ENCODE measurements around the gene INPP5A.

INPP5A gene

DNA sequence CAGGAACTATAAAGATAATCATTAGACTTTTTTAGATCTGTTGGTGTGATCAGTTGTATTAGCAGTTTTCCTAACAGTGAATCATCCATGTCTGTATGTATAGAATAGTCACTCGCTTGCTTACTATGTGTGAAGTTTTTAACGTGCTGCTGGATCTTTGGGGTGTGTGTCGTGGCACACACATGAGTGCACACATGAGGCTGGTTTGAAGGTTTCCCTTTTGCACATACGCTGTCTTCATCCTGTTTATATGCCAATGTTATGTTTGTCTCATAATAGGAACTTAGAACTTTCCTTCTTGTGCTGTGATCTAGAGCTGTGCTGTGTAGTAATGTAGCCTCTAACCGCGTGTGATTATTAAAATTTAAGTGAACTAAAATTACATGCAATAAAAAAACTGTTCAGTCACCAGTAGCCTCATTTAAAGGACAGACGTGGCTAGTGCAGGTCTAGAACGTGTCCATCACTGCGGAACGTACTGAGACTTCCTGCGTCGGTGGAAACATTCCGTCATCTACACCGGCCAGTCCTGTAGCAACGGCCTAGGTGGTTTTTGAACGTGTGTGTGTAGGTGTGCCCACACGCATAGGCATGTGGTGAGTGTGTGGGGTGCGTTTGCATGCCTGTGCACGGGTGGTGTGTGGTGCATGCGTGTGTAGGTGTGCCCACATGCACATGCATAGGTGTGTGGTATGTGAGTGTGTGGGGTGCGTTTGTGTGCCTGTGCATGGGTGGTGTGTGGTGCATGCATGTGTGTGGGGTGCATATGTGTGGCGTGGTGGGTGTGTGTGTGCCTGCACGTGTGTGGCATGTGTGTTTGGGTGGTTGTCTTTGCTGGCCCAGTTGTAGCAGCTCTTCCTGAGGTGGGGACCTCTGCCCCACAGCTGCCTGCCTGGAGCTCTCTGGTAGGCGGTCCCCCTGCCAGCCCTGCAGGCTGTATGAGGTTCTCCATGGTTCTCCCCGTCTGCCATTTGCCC is 56.6 kb downstream of the INPP5A start:
- no peak overlapping the region for H3K4me3 ChIP-seq (replicated peaks; ENCODE audit: insufficient read depth, low read length)
- no peak for TF ChIP-seq GABPA (IDR thresholded peaks at IDR 0.05; ENCODE audit: low read depth)
- no peak for TF ChIP-seq POLR2AphosphoS5 (IDR thresholded peaks at IDR 0.05; ENCODE audit: low read depth)
- TF ChIP-seq SPI1 (IDR thresholded peaks at IDR 0.05; ENCODE audit: borderline replicate concordance, low read depth): no peak
- TF ChIP-seq, protein P1, sequence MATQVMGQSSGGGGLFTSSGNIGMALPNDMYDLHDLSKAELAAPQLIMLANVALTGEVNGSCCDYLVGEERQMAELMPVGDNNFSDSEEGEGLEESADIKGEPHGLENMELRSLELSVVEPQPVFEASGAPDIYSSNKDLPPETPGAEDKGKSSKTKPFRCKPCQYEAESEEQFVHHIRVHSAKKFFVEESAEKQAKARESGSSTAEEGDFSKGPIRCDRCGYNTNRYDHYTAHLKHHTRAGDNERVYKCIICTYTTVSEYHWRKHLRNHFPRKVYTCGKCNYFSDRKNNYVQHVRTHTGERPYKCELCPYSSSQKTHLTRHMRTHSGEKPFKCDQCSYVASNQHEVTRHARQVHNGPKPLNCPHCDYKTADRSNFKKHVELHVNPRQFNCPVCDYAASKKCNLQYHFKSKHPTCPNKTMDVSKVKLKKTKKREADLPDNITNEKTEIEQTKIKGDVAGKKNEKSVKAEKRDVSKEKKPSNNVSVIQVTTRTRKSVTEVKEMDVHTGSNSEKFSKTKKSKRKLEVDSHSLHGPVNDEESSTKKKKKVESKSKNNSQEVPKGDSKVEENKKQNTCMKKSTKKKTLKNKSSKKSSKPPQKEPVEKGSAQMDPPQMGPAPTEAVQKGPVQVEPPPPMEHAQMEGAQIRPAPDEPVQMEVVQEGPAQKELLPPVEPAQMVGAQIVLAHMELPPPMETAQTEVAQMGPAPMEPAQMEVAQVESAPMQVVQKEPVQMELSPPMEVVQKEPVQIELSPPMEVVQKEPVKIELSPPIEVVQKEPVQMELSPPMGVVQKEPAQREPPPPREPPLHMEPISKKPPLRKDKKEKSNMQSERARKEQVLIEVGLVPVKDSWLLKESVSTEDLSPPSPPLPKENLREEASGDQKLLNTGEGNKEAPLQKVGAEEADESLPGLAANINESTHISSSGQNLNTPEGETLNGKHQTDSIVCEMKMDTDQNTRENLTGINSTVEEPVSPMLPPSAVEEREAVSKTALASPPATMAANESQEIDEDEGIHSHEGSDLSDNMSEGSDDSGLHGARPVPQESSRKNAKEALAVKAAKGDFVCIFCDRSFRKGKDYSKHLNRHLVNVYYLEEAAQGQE (IDR thresholded peaks at IDR 0.05; ENCODE audit: insufficient replicate concordance, low read depth): no peak
- TF ChIP-seq, protein P2, sequence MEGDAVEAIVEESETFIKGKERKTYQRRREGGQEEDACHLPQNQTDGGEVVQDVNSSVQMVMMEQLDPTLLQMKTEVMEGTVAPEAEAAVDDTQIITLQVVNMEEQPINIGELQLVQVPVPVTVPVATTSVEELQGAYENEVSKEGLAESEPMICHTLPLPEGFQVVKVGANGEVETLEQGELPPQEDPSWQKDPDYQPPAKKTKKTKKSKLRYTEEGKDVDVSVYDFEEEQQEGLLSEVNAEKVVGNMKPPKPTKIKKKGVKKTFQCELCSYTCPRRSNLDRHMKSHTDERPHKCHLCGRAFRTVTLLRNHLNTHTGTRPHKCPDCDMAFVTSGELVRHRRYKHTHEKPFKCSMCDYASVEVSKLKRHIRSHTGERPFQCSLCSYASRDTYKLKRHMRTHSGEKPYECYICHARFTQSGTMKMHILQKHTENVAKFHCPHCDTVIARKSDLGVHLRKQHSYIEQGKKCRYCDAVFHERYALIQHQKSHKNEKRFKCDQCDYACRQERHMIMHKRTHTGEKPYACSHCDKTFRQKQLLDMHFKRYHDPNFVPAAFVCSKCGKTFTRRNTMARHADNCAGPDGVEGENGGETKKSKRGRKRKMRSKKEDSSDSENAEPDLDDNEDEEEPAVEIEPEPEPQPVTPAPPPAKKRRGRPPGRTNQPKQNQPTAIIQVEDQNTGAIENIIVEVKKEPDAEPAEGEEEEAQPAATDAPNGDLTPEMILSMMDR (IDR thresholded peaks at IDR 0.05; ENCODE audit: insufficient read depth, low read length): no peak
- H3K27me3 ChIP-seq (ENCODE audit: insufficient read depth, poor library complexity, severe bottlenecking): no peaks in the 10 kb centered on the region
- no peak for DNase-seq (ENCODE audit: low read depth in 1 of 2, low spot score in 1 of 2)
- H3K27ac ChIP-seq (replicated peaks): no peak overlapping the region

DNA sequence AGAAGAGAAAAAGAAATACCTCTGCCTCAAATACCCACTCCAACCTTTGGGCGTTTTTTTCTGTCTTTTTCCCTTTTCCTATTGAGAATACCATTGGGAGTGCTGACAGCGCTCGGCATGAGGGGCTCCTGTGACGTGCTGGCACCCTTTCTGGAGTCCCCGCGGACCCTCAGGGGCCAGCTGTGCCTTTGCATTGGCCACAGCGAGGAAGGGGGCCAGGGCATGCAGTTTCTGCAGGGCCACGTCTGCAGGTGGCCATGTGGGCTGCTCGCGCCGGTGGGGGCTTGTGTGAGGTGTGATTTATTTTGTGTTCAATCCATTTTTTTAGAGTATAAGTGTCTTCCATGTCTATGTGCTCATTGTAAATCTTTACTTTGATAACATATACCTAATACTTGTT is 57.4 kb downstream of the INPP5A start:
- no peak overlapping the region for H3K27ac ChIP-seq (replicated peaks)
- no peak for DNase-seq (ENCODE audit: low read depth in 1 of 2, low spot score in 1 of 2)
- H3K4me3 ChIP-seq (replicated peaks; ENCODE audit: insufficient read depth, low read length): no peak overlapping the region
- H3K27me3 ChIP-seq (ENCODE audit: insufficient read depth, poor library complexity, severe bottlenecking): no peaks in the 10 kb centered on the region
- TF ChIP-seq, protein P2 (IDR thresholded peaks at IDR 0.05; ENCODE audit: insufficient read depth, low read length): no peak
- TF ChIP-seq, protein P1 (IDR thresholded peaks at IDR 0.05; ENCODE audit: insufficient replicate concordance, low read depth): no peak
- TF ChIP-seq GABPA (IDR thresholded peaks at IDR 0.05; ENCODE audit: low read depth): no peak
- TF ChIP-seq SPI1 (IDR thresholded peaks at IDR 0.05; ENCODE audit: borderline replicate concordance, low read depth): no peak
- TF ChIP-seq POLR2AphosphoS5 (IDR thresholded peaks at IDR 0.05; ENCODE audit: low read depth): no peak

DNA sequence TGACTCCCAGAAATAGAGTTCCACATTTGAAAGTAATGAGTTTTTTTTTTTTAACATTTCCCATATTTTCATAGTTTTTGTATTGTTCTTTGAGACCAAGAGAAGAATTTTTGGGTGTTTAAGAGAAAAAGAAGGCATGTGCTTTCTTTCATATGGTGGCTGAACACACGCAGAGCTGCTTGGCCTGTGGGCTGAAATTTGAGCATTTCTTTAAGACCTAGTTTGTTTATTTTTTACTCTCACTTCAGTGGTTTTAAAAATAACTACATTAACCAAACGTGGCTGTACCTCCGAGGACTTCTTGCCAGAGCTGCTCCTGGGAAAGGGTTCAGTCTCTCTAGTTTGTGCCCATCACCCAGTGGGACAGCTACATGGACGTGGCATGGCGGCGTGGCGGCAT is 58.3 kb downstream of the INPP5A start:
- TF ChIP-seq, protein P1 (IDR thresholded peaks at IDR 0.05; ENCODE audit: insufficient replicate concordance, low read depth): no peak
- no peak for TF ChIP-seq POLR2AphosphoS5 (IDR thresholded peaks at IDR 0.05; ENCODE audit: low read depth)
- TF ChIP-seq, protein P2 (IDR thresholded peaks at IDR 0.05; ENCODE audit: insufficient read depth, low read length): no peak
- Histone ChIP-seq H3K27me3 (ENCODE audit: insufficient read depth, poor library complexity, severe bottlenecking) (no peaks in the 10 kb centered on the region), H3K4me3 (replicated peaks; ENCODE audit: insufficient read depth, low read length) (no peak overlapping the region), H3K27ac (replicated peaks) (no peak overlapping the region)
- no peak for DNase-seq (ENCODE audit: low read depth in 1 of 2, low spot score in 1 of 2)
